Coronary artery (tissue), 2 donors: ENCODE data around the gene NOX5.

ENCODE experiments used
- DNase-seq: peaks from one replicate; pipeline ENCODE4 v3.0.0-alpha.2; 2017; ENCODE audit warnings: low spot score
- H3K27ac ChIP-seq, 2 donors: fragments of 200-600 bp; sonication (generic); one replicate each; pipeline ENCODE4 v1.5.1; 2016 to 2019
- H3K4me3 ChIP-seq: fragments of 200-600 bp; sonication (generic); 2 replicates; pipeline ENCODE4 v1.5.1; 2016; ENCODE audit warnings: mild to moderate bottlenecking, moderate library complexity
- TF ChIP-seq, protein P1 (sequence below): fragments of 200-600 bp; sonication (generic); IDR thresholded peaks from one replicate; pipeline ENCODE4 v1.5.1; 2019; ENCODE audit warnings: antibody characterized with exemption

The NOX5 gene

GRCh38 chr15:68997930-68998777 lies 16.3 kb upstream of the NOX5 start:
- Histone ChIP-seq H3K27ac (no peak overlapping the region), H3K4me3 (no peak overlapping the region)
- TF ChIP-seq, protein P1, sequence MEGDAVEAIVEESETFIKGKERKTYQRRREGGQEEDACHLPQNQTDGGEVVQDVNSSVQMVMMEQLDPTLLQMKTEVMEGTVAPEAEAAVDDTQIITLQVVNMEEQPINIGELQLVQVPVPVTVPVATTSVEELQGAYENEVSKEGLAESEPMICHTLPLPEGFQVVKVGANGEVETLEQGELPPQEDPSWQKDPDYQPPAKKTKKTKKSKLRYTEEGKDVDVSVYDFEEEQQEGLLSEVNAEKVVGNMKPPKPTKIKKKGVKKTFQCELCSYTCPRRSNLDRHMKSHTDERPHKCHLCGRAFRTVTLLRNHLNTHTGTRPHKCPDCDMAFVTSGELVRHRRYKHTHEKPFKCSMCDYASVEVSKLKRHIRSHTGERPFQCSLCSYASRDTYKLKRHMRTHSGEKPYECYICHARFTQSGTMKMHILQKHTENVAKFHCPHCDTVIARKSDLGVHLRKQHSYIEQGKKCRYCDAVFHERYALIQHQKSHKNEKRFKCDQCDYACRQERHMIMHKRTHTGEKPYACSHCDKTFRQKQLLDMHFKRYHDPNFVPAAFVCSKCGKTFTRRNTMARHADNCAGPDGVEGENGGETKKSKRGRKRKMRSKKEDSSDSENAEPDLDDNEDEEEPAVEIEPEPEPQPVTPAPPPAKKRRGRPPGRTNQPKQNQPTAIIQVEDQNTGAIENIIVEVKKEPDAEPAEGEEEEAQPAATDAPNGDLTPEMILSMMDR: no peak
- peak; percentile 22 for DNase-seq

GRCh38 chr15:68999091-68999490 lies 15.4 kb upstream of the NOX5 start:
- TF ChIP-seq, protein P1: no peak
- Histone ChIP-seq H3K4me3 (no peak overlapping the region), H3K27ac (no peak overlapping the region)
- DNase-seq: peak; percentile 38

GRCh38 chr15:69000091-69000490 lies 14.4 kb upstream of the NOX5 start:
- TF ChIP-seq, protein P1: no peak
- H3K27ac ChIP-seq: no peak overlapping the region
- DNase-seq: peak; percentile 16

GRCh38 chr15:69000725-69001503 lies 13.6 kb upstream of the NOX5 start:
- no peak overlapping the region for H3K27ac ChIP-seq
- TF ChIP-seq, protein P1: no peak
- DNase-seq: peak; percentile 24
- H3K4me3 ChIP-seq: no peak overlapping the region

More at GRCh38 chr15:69000091-69000490, 14.4 kb upstream of the NOX5 start:
- H3K4me3 ChIP-seq: no peak overlapping the region

DNA sequence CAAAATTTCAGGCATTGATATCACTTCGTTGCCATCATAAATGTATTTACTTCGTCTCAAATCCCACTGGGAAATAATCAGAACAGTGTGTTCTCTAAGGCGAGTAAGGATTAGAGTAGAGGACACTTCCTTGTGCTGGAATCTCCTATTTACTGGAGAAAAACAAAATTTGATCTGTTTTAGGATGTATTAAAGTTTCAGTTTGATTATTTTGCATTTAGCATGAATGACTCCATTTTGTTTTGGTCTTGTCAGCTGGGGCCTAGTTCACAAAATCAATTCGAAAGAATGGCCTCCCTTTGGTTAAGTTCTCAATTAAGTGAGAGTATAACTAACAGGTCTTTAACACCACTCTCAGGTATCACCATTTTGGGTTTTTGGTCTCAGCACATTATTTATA lies 11.7 kb upstream of the NOX5 start:
- no peak overlapping the region for H3K27ac ChIP-seq
- H3K4me3 ChIP-seq: no peak overlapping the region
- DNase-seq: no peak
- TF ChIP-seq, protein P1: no peak

DNA sequence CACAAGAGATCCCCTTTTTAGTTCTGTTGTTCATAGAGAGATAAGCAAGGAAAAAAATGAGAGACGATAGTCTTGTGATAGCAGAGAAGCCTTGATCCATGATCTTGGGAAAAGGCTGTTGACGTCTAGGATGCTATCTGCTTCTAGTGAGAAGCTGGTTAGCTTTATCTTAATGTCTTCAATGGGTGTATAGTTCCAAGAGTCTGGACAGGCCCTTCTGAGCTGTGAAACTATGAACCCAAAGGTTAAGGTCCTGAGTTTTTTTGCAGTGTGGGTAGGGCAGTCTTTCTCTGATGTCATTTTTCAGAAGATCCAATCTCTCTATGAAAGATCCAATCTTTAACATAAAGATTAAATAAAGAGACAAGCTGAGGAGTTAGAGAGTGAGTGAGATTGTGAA lies 10.5 kb upstream of the NOX5 start:
- H3K27ac ChIP-seq: no peak overlapping the region
- TF ChIP-seq, protein P1: no peak
- H3K4me3 ChIP-seq: no peak overlapping the region
- DNase-seq: peak; percentile 2
